ENCODE measurements around the gene ASTN2. TPM values are rescaled to one million over a fixed set of nuclear protein-coding genes. Genes with fewer than 3 reads are reported as not detected.

Gene ASTN2
- total and polyA plus RNA-seq, 3 donors from 2014 or later, result 55.7 to 157 (median 117) TPM

DNA sequence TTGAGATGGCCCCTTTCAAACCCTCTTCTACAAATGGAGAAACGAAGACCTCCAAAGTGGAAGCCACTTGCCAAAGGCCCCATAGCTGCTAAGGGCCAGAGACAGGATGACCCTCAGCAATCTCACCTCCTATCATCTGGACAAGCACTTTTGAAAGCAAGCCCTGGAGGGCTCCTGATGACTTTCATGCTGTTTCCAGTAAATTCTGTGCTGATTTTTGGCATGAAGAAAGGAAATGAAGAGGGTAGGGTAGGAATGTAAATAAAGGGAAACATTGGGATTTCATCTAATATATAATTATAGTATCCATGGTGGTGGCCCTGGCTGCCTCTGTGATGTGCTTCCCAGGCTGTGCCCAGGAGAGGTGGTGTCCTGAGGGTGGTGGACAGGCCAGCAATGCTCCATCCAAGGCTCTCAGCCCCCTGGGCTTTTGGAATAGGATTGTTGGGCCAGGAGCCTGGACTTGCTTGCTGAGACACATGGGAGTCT lies 935.8 kb downstream of the ASTN2 start:
- H3K27ac ChIP-seq, result no peak overlapping the region
- H3K4me3 ChIP-seq, result no peak overlapping the region
- peaks cover 8% of the 10 kb centered on the region for H3K4me1 ChIP-seq
- 58 to 77% methylated on average over 1 of the region's 1 CpG for WGBS, 2 donors
- DNase-seq, result no peak
- no peaks in the 10 kb centered on the region for H3K9me3 ChIP-seq
- intact Hi-C loops (cut with DNase I; ENCODE audit: low total_unique reads), result loop anchor here (10.0 kb wide), 1 partner anchor 714 kb away; no protein-coding TSS in a partner anchor
- TF ChIP-seq, protein P1, sequence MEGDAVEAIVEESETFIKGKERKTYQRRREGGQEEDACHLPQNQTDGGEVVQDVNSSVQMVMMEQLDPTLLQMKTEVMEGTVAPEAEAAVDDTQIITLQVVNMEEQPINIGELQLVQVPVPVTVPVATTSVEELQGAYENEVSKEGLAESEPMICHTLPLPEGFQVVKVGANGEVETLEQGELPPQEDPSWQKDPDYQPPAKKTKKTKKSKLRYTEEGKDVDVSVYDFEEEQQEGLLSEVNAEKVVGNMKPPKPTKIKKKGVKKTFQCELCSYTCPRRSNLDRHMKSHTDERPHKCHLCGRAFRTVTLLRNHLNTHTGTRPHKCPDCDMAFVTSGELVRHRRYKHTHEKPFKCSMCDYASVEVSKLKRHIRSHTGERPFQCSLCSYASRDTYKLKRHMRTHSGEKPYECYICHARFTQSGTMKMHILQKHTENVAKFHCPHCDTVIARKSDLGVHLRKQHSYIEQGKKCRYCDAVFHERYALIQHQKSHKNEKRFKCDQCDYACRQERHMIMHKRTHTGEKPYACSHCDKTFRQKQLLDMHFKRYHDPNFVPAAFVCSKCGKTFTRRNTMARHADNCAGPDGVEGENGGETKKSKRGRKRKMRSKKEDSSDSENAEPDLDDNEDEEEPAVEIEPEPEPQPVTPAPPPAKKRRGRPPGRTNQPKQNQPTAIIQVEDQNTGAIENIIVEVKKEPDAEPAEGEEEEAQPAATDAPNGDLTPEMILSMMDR (IDR thresholded peaks at IDR 0.05), result no peak
- H3K36me3 ChIP-seq (ENCODE audit: low read depth, missing control alignments), result no peaks in the 10 kb centered on the region
- H3K27me3 ChIP-seq, result no peaks in the 10 kb centered on the region

DNA sequence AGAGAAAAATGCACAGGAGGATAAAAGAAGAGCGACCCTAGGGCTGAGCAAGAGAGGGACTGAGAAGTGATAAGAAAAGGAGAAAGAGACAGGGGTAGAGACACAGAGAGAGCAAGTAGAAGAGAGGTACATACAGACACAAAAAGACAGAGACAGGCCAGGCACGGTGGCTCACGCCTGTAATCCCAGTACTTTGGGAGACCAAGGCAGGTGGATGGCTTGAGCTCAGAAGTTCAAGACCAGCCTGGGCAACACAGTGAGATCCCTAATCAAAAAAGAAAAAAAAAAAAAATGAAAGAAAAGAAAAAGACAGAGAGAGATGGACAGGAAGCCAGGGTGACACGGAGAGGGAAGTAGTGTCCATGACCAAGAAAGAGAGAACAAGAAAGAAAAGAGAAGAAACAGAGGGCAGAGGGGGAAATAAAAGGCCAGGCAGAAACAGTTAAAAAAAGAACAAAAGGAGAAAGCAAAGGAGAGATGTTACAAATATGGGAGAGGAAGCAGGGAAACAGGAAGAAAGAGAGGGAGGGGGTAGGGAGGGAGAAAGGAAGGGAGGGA lies 937.2 kb downstream of the ASTN2 start:
- Histone ChIP-seq H3K9me3 (no peaks in the 10 kb centered on the region), H3K27ac (peak overlapping the region in 1 of 2 donors; percentile 55), H3K36me3 (ENCODE audit: low read depth, missing control alignments) (no peaks in the 10 kb centered on the region), H3K27me3 (no peaks in the 10 kb centered on the region), H3K4me1 (peaks cover 8% of the 10 kb centered on the region), H3K4me3 (no peak overlapping the region)
- intact Hi-C loops (cut with DNase I; ENCODE audit: low total_unique reads), result loop anchor here (10.0 kb wide), 1 partner anchor 713 kb away; no protein-coding TSS in a partner anchor
- no peak for TF ChIP-seq POLR2A (IDR thresholded peaks at IDR 0.05)
- TF ChIP-seq, protein P1 (IDR thresholded peaks at IDR 0.05), result no peak
- DNase-seq, result no peak
- WGBS, 2 donors, result 71 to 78% methylated on average over 4 of the region's 4 CpGs

DNA sequence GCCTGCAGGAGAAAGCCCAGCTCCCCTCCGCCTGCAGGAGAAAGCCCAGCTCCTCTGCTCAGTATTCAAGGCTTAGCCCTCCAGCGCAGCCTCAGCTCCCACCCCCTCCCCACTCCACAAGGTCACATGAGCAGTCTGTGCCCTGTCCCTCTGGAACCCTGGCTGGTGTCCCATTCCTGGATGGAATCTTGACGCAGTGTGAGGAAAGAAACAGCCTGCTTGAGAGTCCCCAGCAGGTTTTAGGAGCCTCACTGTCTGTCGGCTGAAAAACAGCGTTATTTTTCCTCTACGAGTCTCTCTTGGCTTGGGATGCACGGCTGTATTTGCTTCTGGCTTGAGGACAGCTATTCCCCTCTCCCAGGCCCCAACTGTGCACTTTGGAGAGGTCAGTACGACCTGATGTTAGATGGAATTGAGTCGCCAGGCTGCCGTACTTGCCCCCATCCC lies 937.9 kb downstream of the ASTN2 start:
- Histone ChIP-seq H3K27me3 (no peaks in the 10 kb centered on the region), H3K9me3 (no peaks in the 10 kb centered on the region), H3K4me3 (no peak overlapping the region), H3K27ac (peak overlapping the region; percentile 31 to 55), H3K4me1 (peaks cover 8% of the 10 kb centered on the region), H3K36me3 (ENCODE audit: low read depth, missing control alignments) (no peaks in the 10 kb centered on the region)
- intact Hi-C loops (cut with DNase I; ENCODE audit: low total_unique reads), result loop anchor here (10.0 kb wide), 1 partner anchor 712 kb away; no protein-coding TSS in a partner anchor
- 35 to 49% methylated on average over 5 to 10 of the region's 10 CpGs for WGBS, 2 donors
- TF ChIP-seq, protein P1 (IDR thresholded peaks at IDR 0.05), result no peak
- no peak for TF ChIP-seq POLR2A (IDR thresholded peaks at IDR 0.05)
- peak; percentile 69 for DNase-seq

DNA sequence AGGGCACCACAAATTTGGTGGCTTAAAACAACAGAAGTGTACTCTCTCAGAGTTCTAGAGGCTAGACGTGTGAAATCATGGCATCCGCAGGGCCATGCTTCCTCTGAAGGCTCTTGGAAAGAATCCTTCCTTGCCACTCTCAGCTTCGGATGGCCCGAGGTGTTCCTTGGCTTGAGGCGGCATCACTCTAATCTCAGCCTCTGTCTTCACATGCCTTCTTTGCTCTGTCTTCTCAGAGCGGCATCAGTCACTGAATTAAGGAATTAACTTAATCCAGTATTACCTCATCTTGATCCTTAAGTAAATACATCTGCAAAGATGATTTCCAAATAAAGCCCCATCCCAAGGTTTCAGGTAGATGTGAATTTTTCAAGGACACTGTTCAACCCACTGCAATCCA lies 938.9 kb downstream of the ASTN2 start:
- Histone ChIP-seq H3K4me3 (no peak overlapping the region), H3K27ac (no peak overlapping the region), H3K9me3 (no peaks in the 10 kb centered on the region), H3K27me3 (no peaks in the 10 kb centered on the region), H3K4me1 (peaks cover 18% of the 10 kb centered on the region), H3K36me3 (ENCODE audit: low read depth, missing control alignments) (no peaks in the 10 kb centered on the region)
- DNase-seq, result no peak
- intact Hi-C loops (cut with DNase I; ENCODE audit: low total_unique reads), result loop anchor here (10.0 kb wide), 1 partner anchor 711 kb away; no protein-coding TSS in a partner anchor
- TF ChIP-seq POLR2A (IDR thresholded peaks at IDR 0.05), result no peak
- TF ChIP-seq, protein P1 (IDR thresholded peaks at IDR 0.05), result no peak
- 81 to 84% methylated on average over 6 of the region's 6 CpGs for WGBS, 2 donors

DNA sequence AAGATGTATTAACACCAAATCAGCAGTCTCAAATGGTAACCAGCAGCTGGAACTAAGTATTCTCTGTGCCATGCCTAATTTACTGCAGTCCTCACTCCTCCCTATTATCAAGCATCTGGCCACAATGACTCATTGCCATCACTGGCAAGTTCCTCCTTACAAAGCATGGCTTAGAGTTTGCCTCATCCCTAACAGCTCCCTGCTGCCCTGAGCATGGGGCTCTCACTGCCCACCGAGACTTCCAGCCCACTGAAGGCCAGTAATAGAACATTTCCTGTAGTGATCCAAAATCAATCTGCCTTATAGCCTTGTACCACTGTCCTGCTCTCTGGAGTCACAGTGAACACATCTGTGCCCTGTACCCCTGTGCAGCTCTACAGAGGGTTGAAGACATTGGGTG lies 939.7 kb downstream of the ASTN2 start:
- TF ChIP-seq, protein P1 (IDR thresholded peaks at IDR 0.05), result no peak
- no peak for TF ChIP-seq POLR2A (IDR thresholded peaks at IDR 0.05)
- Histone ChIP-seq H3K4me1 (peaks cover 26% of the 10 kb centered on the region), H3K27ac (no peak overlapping the region), H3K36me3 (ENCODE audit: low read depth, missing control alignments) (no peaks in the 10 kb centered on the region), H3K9me3 (no peaks in the 10 kb centered on the region), H3K4me3 (no peak overlapping the region), H3K27me3 (no peaks in the 10 kb centered on the region)
- no peak for DNase-seq
- 90 to 100% methylated on average over 1 of the region's 1 CpG for WGBS, 2 donors
- intact Hi-C loops (cut with DNase I; ENCODE audit: low total_unique reads), result loop anchor here (10.0 kb wide), 1 partner anchor 710 kb away; no protein-coding TSS in a partner anchor

All from testis (tissue), 3 donors.